Panc1 (cell line): ENCODE measurements around the gene MCMBP.

Experiments
- POLR2AphosphoS5 ChIP-seq: IDR thresholded peaks from 2 replicates; pipeline ENCODE4 v1.6.1; 2012; ENCODE audit warnings: mild to moderate bottlenecking, low read depth, low read length, moderate library complexity
- TF ChIP-seq, protein P1 (sequence below): fragments of 450-650 bp; IDR thresholded peaks from 2 replicates; pipeline ENCODE4 v1.5.1; 2017; ENCODE audit warnings: mild to moderate bottlenecking
- TF ChIP-seq, protein P2 (sequence below), 2 experiments: IDR thresholded peaks; 2 replicates each; pipeline ENCODE4 v1.6.1; 2011 to 2012; ENCODE audit warnings: low read depth in 2 of 2, control low read depth in 1 of 2, low read length in 1 of 2, mild to moderate bottlenecking in 1 of 2, moderate library complexity in 1 of 2; ENCODE audit not compliant: insufficient read depth in 1 of 2

DNA sequence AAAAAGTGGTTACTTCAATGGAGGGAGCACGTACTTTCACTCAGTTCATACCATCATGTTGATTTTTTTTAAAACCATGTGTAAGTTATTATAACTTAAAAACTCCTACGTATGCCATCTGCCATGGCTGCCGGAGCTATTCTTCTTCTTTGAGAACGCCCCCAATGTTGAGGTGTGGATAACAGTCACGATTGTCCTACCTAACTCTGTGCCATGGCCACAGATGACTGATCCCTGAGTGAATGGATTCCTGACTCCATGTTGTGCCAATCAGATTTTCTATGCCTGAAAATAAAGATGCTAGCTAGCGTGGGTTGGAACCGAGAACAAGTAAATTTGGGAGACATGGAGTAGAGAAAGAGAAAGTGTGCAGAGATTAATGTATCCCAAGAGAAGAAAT, 5.3 kb downstream of the MCMBP start:
- TF ChIP-seq, protein P1, sequence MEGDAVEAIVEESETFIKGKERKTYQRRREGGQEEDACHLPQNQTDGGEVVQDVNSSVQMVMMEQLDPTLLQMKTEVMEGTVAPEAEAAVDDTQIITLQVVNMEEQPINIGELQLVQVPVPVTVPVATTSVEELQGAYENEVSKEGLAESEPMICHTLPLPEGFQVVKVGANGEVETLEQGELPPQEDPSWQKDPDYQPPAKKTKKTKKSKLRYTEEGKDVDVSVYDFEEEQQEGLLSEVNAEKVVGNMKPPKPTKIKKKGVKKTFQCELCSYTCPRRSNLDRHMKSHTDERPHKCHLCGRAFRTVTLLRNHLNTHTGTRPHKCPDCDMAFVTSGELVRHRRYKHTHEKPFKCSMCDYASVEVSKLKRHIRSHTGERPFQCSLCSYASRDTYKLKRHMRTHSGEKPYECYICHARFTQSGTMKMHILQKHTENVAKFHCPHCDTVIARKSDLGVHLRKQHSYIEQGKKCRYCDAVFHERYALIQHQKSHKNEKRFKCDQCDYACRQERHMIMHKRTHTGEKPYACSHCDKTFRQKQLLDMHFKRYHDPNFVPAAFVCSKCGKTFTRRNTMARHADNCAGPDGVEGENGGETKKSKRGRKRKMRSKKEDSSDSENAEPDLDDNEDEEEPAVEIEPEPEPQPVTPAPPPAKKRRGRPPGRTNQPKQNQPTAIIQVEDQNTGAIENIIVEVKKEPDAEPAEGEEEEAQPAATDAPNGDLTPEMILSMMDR = no peak
- no peak for TF ChIP-seq POLR2AphosphoS5
- TF ChIP-seq, protein P2, sequence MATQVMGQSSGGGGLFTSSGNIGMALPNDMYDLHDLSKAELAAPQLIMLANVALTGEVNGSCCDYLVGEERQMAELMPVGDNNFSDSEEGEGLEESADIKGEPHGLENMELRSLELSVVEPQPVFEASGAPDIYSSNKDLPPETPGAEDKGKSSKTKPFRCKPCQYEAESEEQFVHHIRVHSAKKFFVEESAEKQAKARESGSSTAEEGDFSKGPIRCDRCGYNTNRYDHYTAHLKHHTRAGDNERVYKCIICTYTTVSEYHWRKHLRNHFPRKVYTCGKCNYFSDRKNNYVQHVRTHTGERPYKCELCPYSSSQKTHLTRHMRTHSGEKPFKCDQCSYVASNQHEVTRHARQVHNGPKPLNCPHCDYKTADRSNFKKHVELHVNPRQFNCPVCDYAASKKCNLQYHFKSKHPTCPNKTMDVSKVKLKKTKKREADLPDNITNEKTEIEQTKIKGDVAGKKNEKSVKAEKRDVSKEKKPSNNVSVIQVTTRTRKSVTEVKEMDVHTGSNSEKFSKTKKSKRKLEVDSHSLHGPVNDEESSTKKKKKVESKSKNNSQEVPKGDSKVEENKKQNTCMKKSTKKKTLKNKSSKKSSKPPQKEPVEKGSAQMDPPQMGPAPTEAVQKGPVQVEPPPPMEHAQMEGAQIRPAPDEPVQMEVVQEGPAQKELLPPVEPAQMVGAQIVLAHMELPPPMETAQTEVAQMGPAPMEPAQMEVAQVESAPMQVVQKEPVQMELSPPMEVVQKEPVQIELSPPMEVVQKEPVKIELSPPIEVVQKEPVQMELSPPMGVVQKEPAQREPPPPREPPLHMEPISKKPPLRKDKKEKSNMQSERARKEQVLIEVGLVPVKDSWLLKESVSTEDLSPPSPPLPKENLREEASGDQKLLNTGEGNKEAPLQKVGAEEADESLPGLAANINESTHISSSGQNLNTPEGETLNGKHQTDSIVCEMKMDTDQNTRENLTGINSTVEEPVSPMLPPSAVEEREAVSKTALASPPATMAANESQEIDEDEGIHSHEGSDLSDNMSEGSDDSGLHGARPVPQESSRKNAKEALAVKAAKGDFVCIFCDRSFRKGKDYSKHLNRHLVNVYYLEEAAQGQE (IDR thresholded peaks at IDR 0.05; ENCODE audit: insufficient read depth in 1 of 2, low read depth in 2 of 2, low read length in 1 of 2) = no peak
